Colonic mucosa (tissue), 4 donors: ENCODE results near the gene TMEM54. TPM values are rescaled to one million over a fixed set of nuclear protein-coding genes. Genes with fewer than 3 reads are reported as not detected.
"Not testable (repeated sequence)": the region's sequence is repeated elsewhere in the genome, so short reads cannot be mapped to it uniquely, and the experiment has no call there.

ENCODE experiments used
- DNase-seq: peaks from one replicate; pipeline ENCODE4 v3.0.0-alpha.2; 2020
- H3K27ac ChIP-seq: fragments of 200-600 bp; one replicate; pipeline ENCODE4 v1.8.0; 2021
- H3K27me3 ChIP-seq: fragments of 200-600 bp; one replicate; pipeline ENCODE4 v1.8.0; 2021
- H3K36me3 ChIP-seq: fragments of 200-600 bp; one replicate; pipeline ENCODE4 v1.8.0; 2021
- H3K4me1 ChIP-seq: fragments of 200-600 bp; one replicate; pipeline ENCODE4 v1.8.0; 2021; ENCODE audit warnings: mild to moderate bottlenecking
- H3K4me3 ChIP-seq: fragments of 200-600 bp; one replicate; pipeline ENCODE4 v1.8.0; 2021
- H3K9ac ChIP-seq, 2 donors: one replicate each; pipeline ENCODE4 v1.7.0; 2013; ENCODE audit warnings: control low read depth in 2 of 2, low read depth in 2 of 2, low read length in 2 of 2
- H3K9me3 ChIP-seq: fragments of 200-600 bp; one replicate; pipeline ENCODE4 v1.8.0; 2021
- CTCF ChIP-seq: fragments of 200-600 bp; IDR thresholded peaks from one replicate; pipeline ENCODE4 v1.8.0; 2022; ENCODE audit warnings: antibody characterized with exemption, mild to moderate bottlenecking
- intact Hi-C: fragments of 100-400 bp; cut with DNase I; formaldehyde crosslinking; loops from one replicate; pipeline ENCODE4 v1.14.1; 2022
- total RNA-seq, 2 donors: library from RNA; stranded (reverse); fragmentation: NEBNext Ultra II Directional in 1 of 2; extraction: Animal tissue kit (Norgen Biotek cat#: 25700) in 1 of 2; gene quantifications; one replicate each; pipeline ENCODE4 v1.2.1, GENCODE V29; 2021
- donor health status: healthy.
- donor health status: DM: no; HTN: no; CAD: no.
- donor health status: DM: no; HTN: no; CAD: no.

Gene TMEM54
- total RNA-seq, 2 donors from 2014 or later = 715 to 878 TPM

GRCh38 chr1:32907435-32907834 is 6.2 kb upstream of the TMEM54 start:
- intact Hi-C loops = no loop called here
- DNase-seq = peak; percentile 61
- Histone ChIP-seq H3K4me3 (no peak overlapping the region), H3K36me3 (no peaks in the 10 kb centered on the region), H3K9me3 (no peaks in the 10 kb centered on the region), H3K27me3 (no peaks in the 10 kb centered on the region), H3K9ac (no peak overlapping the region), H3K27ac (peak overlapping the region; percentile 72), H3K4me1 (no peaks in the 10 kb centered on the region)
- TF ChIP-seq CTCF = no peak

- no peaks in the 10 kb centered on the region for H3K9me3 ChIP-seq
- no peak for DNase-seq
- H3K4me1 ChIP-seq = no peaks in the 10 kb centered on the region
- no peaks in the 10 kb centered on the region for H3K36me3 ChIP-seq
- H3K4me3 ChIP-seq = no peak overlapping the region
- intact Hi-C loops = no loop called here
- no peaks in the 10 kb centered on the region for H3K27me3 ChIP-seq
- H3K27ac ChIP-seq = peak overlapping the region; percentile 30
- no peak for TF ChIP-seq CTCF
- peak overlapping the region in 1 of 2 donors; percentile 43 for H3K9ac ChIP-seq
Measured at GRCh38 chr1:32906654-32907053, 5.5 kb upstream of the TMEM54 start.

- H3K27me3 ChIP-seq, H3K4me1 ChIP-seq, DNase-seq, H3K9me3 ChIP-seq, intact Hi-C loops, H3K4me3 ChIP-seq, H3K36me3 ChIP-seq: not testable (repeated sequence)
- Histone ChIP-seq H3K9ac (peak overlapping the region in 1 of 2 donors; percentile 68), H3K27ac (peak overlapping the region; percentile 89)
Measured at GRCh38 chr1:32905588-32905987, 4.4 kb upstream of the TMEM54 start.

GRCh38 chr1:32904797-32905196 is 3.6 kb upstream of the TMEM54 start:
- H3K27ac ChIP-seq = peak overlapping the region; percentile 89
- DNase-seq = peak; percentile 67
- TF ChIP-seq CTCF = no peak
- peak overlapping the region in 1 of 2 donors; percentile 68 for H3K9ac ChIP-seq
- H3K9me3 ChIP-seq = no peaks in the 10 kb centered on the region
- H3K4me3 ChIP-seq = no peak overlapping the region
- H3K27me3 ChIP-seq = no peaks in the 10 kb centered on the region
- intact Hi-C loops = no loop called here
- H3K36me3 ChIP-seq = no peaks in the 10 kb centered on the region
- H3K4me1 ChIP-seq = no peaks in the 10 kb centered on the region

- DNase-seq = peak; percentile 92
- Histone ChIP-seq H3K27ac (peak overlapping the region; percentile 89), H3K9me3 (no peaks in the 10 kb centered on the region), H3K4me1 (no peaks in the 10 kb centered on the region), H3K27me3 (no peaks in the 10 kb centered on the region), H3K36me3 (no peaks in the 10 kb centered on the region), H3K4me3 (no peak overlapping the region), H3K9ac (peak overlapping the region in 1 of 2 donors; percentile 68)
- no peak for TF ChIP-seq CTCF
- intact Hi-C loops = no loop called here
Measured at GRCh38 chr1:32903991-32904785, 3.0 kb upstream of the TMEM54 start.

- no peak for DNase-seq
- Histone ChIP-seq H3K9me3 (no peaks in the 10 kb centered on the region), H3K9ac (peak overlapping the region in 1 of 2 donors; percentile 58), H3K4me3 (no peak overlapping the region), H3K36me3 (no peaks in the 10 kb centered on the region), H3K27ac (peak overlapping the region; percentile 80), H3K27me3 (no peaks in the 10 kb centered on the region), H3K4me1 (no peaks in the 10 kb centered on the region)
- intact Hi-C loops = no loop called here
- TF ChIP-seq CTCF = no peak
Measured at GRCh38 chr1:32902535-32902920, 1.3 kb upstream of the TMEM54 start.
